GM23338 (cell line): ENCODE data around the gene LRSAM1. TPM values are rescaled to one million over a fixed set of nuclear protein-coding genes. Genes with fewer than 3 reads are reported as not detected.

Experiments
- ATAC-seq: fragments of 200-7000 bp; cut with Tn5 transposase; 3 replicates; pipeline ENCODE4 v1.9.1; 2020
- DNase-seq: peaks from one replicate; pipeline ENCODE4 v3.0.0-alpha.2; 2015; ENCODE audit warnings: low spot score
- H2AFZ ChIP-seq: fragments of 200-600 bp; sonication (generic); 2 replicates; pipeline ENCODE4 v1.8.0; 2016; ENCODE audit warnings: antibody characterized with exemption, mild to moderate bottlenecking, moderate library complexity
- H3F3A ChIP-seq: fragments of 200-600 bp; sonication (generic); replicated peaks from 2 replicates; pipeline ENCODE4 v1.8.0; 2017; ENCODE audit warnings: antibody characterized with exemption, mixed run types, low read depth
- H3K27ac ChIP-seq: fragments of 200-600 bp; sonication (generic); 2 replicates; pipeline ENCODE4 v1.6.1; 2016; ENCODE audit warnings: low read depth
- H3K27me3 ChIP-seq: fragments of 200-600 bp; sonication (generic); 2 replicates; pipeline ENCODE4 v1.8.0; 2016; ENCODE audit warnings: mild to moderate bottlenecking, mixed run types, moderate library complexity; ENCODE audit not compliant: insufficient read depth
- H3K36me3 ChIP-seq: fragments of 200-600 bp; sonication (generic); 2 replicates; pipeline ENCODE4 v1.8.0; 2016; ENCODE audit warnings: mild to moderate bottlenecking; ENCODE audit not compliant: insufficient read depth
- H3K4me1 ChIP-seq: fragments of 200-600 bp; sonication (generic); 2 replicates; pipeline ENCODE4 v1.8.0; 2016; ENCODE audit warnings: mild to moderate bottlenecking, moderate library complexity; ENCODE audit not compliant: insufficient read depth
- H3K4me2 ChIP-seq: fragments of 200-600 bp; sonication (generic); 2 replicates; pipeline ENCODE4 v1.7.1; 2017; ENCODE audit warnings: mixed run types
- H3K4me3 ChIP-seq: fragments of 200-600 bp; sonication (generic); 2 replicates; pipeline ENCODE4 v1.6.1; 2016; ENCODE audit warnings: mixed run types
- H3K79me2 ChIP-seq: fragments of 200-600 bp; sonication (generic); replicated peaks from 2 replicates; pipeline ENCODE4 v1.8.0; 2017; ENCODE audit warnings: mild to moderate bottlenecking; ENCODE audit not compliant: insufficient read depth
- H3K9me2 ChIP-seq: fragments of 200-600 bp; sonication (generic); 2 replicates; pipeline ENCODE4 v1.8.0; 2017; ENCODE audit not compliant: insufficient read depth
- H4K20me1 ChIP-seq: fragments of 200-600 bp; sonication (generic); replicated peaks from 2 replicates; pipeline ENCODE4 v1.8.0; 2017; ENCODE audit warnings: mild to moderate bottlenecking; ENCODE audit not compliant: insufficient read depth
- H3K27ac Mint-ChIP-seq: 2 replicates; pipeline ENCODE4 v1.8.0; 2020; ENCODE audit warnings: inconsistent platforms, mild to moderate bottlenecking, moderate library complexity, mixed read lengths
- H3K27me3 Mint-ChIP-seq: 3 replicates; pipeline ENCODE4 v1.8.0; 2022; ENCODE audit warnings: low read depth, mild to moderate bottlenecking, moderate library complexity, mixed read lengths, inconsistent platforms; ENCODE audit not compliant: insufficient read depth, poor library complexity
- H3K36me3 Mint-ChIP-seq: 3 replicates; pipeline ENCODE4 v1.8.0; 2021; ENCODE audit warnings: low read depth, mild to moderate bottlenecking, inconsistent platforms, moderate library complexity, mixed read lengths
- H3K4me1 Mint-ChIP-seq: 3 replicates; pipeline ENCODE4 v1.8.0; 2020; ENCODE audit warnings: mild to moderate bottlenecking, inconsistent platforms, mixed read lengths
- H3K4me3 Mint-ChIP-seq: 3 replicates; pipeline ENCODE4 v1.8.0; 2021; ENCODE audit warnings: moderate library complexity, mild to moderate bottlenecking, inconsistent platforms, mixed read lengths
- H3K9me3 Mint-ChIP-seq: 3 replicates; pipeline ENCODE4 v1.8.0; 2020; ENCODE audit warnings: moderate library complexity, mild to moderate bottlenecking, inconsistent platforms, mixed read lengths
- EZH2phosphoT487 ChIP-seq: fragments of 200-600 bp; sonication (generic); IDR thresholded peaks from one replicate; pipeline ENCODE4 v1.8.1; 2018; ENCODE audit warnings: antibody characterized with exemption; ENCODE audit not compliant: unreplicated experiment
- JUNB ChIP-seq: IDR thresholded peaks from one replicate; pipeline ENCODE4 v1.6.1; 2016; ENCODE audit warnings: antibody characterized with exemption; ENCODE audit not compliant: unreplicated experiment
- POLR2AphosphoS5 ChIP-seq: IDR thresholded peaks from 2 replicates; pipeline ENCODE4 v1.6.1; 2016; ENCODE audit warnings: antibody characterized with exemption, low read depth
- STAT1 ChIP-seq: IDR thresholded peaks from one replicate; pipeline ENCODE4 v1.6.1; 2016; ENCODE audit warnings: antibody characterized with exemption; ENCODE audit not compliant: unreplicated experiment
- ZNF114 ChIP-seq: fragments of 250-450 bp; sonication (Bioruptor Pico); IDR thresholded peaks from 2 replicates; pipeline ENCODE4 v1.5.0; 2020; ENCODE audit warnings: mild to moderate bottlenecking, moderate library complexity
- polyA plus RNA-seq: library from polyadenylated mRNA; unstranded; fragments of >200 nt; fragmentation: Nextera tagmentation; extraction: Ambion mirVana; gene quantifications from 2 replicates; pipeline ENCODE4 v1.2.1, GENCODE V29; 2016
- total RNA-seq: library from RNA; depleted of rRNA; stranded (reverse); fragments of >200 nt; shearing (Covaris generic); gene quantifications from 2 replicates; pipeline ENCODE4 v1.2.3, GENCODE V29; 2014
- TF ChIP-seq, protein P1 (sequence below), 2 experiments: fragments of 200-600 bp in 1 of 2; sonication (generic) in 1 of 2; conservative IDR thresholded peaks; 2 replicates each; pipeline versions ENCODE4 v1.5.1 to v1.6.1; 2016 to 2017; ENCODE audit warnings: antibody characterized with exemption in 2 of 2, low read depth in 2 of 2, mild to moderate bottlenecking in 2 of 2, moderate library complexity in 1 of 2
- TF ChIP-seq, protein P2 (sequence below): fragments of 250-450 bp; sonication (Bioruptor Pico); IDR thresholded peaks from 2 replicates; pipeline ENCODE4 v1.5.0; 2020; ENCODE audit warnings: mild to moderate bottlenecking, moderate library complexity
- TF ChIP-seq, protein P3 (sequence below): IDR thresholded peaks from one replicate; pipeline ENCODE4 v1.6.1; 2018; ENCODE audit warnings: antibody characterized with exemption; ENCODE audit not compliant: unreplicated experiment

Gene LRSAM1
- total and polyA plus RNA-seq, 2 experiments from 2014 or later: 12.8 to 21.9 TPM

DNA sequence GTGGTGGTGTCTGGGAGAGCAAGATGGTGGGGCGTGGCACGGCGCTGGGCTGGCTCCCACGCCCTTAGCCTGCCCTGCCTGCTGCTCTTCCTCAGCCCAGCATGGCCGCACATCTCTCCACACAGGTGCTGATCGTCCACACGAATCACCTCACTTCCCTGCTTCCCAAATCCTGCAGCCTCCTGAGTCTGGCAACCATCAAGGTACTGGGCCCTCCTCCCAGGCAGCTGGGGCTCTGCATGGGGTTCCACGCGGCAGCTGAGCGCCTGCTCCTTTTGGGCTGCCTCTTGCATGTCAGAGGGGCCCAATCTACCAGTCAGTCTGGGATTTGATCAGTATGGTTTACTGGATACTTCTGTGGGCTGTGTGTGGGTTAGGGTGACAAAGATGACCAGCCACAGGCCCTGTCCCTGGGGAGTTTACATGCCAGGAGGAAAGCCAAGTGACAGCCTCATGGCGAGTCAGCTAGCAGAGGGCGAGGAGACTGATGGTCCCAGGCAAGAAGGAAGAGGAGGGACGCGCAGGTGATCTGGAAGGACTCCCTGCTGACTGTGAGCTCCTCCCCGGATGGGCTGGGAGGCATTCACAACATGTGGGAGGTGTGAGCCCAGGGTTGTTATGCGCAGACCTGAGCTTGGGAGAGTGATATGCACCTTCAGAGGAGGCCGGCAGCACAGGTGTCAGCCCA, 6.0 kb downstream of the LRSAM1 start:
- H4K20me1 ChIP-seq: peaks cover 2% of the 10 kb centered on the region; the same call in 1 of the 2 replicates
- H3K27ac ChIP-seq: no peak overlapping the region
- peaks cover 12% of the 10 kb centered on the region for H3K4me1 Mint-ChIP-seq
- no peak overlapping the region for H3K27ac Mint-ChIP-seq
- no peak overlapping the region for H3K4me2 ChIP-seq
- H3K9me3 Mint-ChIP-seq: no peaks in the 10 kb centered on the region
- no peaks in the 10 kb centered on the region for H3K27me3 ChIP-seq
- H3K4me3 ChIP-seq: no peak overlapping the region
- H3K79me2 ChIP-seq: peaks cover 12% of the 10 kb centered on the region; the same call in 1 of the 2 replicates
- no peaks in the 10 kb centered on the region for H3F3A ChIP-seq
- no peak overlapping the region for H2AFZ ChIP-seq
- no peaks in the 10 kb centered on the region for H3K4me1 ChIP-seq
- H3K36me3 ChIP-seq: peaks cover 9% of the 10 kb centered on the region; the same call in 1 of the 2 replicates
- no peaks in the 10 kb centered on the region for H3K9me2 ChIP-seq
- peak; percentile 60 for ATAC-seq
- peaks cover 36% of the 10 kb centered on the region for H3K36me3 Mint-ChIP-seq
- peaks cover 8% of the 10 kb centered on the region for H3K27me3 Mint-ChIP-seq
- TF ChIP-seq JUNB: no peak
- no peak for DNase-seq
- H3K4me3 Mint-ChIP-seq: no peak overlapping the region

DNA sequence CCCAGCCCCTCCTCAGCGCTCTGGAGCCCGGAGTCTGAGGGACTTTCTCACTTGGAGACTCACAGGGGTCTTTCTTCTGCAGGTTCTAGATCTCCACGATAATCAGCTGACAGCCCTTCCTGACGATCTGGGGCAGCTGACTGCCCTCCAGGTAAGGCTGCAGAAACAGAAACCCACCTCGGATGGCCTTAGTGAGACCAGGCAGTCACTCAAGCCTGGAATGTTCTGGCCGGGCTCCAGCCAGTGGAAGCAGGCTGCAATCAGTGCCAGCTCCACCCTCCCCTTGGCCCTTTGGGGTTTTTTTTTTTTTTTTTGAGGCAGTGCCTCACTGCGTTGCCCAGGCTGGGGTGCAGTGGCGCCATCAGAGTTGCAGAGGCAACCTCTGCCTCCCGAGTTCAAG, 7.6 kb downstream of the LRSAM1 start:
- H3K9me3 Mint-ChIP-seq: no peaks in the 10 kb centered on the region
- H3K4me1 Mint-ChIP-seq: peaks cover 7% of the 10 kb centered on the region; the same call in 2 of the 3 replicates
- H3K27ac Mint-ChIP-seq: no peak overlapping the region
- H3K36me3 Mint-ChIP-seq: peaks cover 43% of the 10 kb centered on the region
- Histone ChIP-seq H3K79me2 (no peaks in the 10 kb centered on the region), H3K27ac (no peak overlapping the region), H3K4me2 (no peak overlapping the region), H3K9me2 (no peaks in the 10 kb centered on the region), H4K20me1 (peaks cover 2% of the 10 kb centered on the region; the same call in 1 of the 2 replicates), H2AFZ (no peak overlapping the region), H3K36me3 (peaks cover 9% of the 10 kb centered on the region; the same call in 1 of the 2 replicates), H3K4me3 (no peak overlapping the region), H3K4me1 (no peaks in the 10 kb centered on the region), H3K27me3 (no peaks in the 10 kb centered on the region), H3F3A (no peaks in the 10 kb centered on the region)
- DNase-seq (no peak), ATAC-seq (no peak)
- no peak overlapping the region for H3K4me3 Mint-ChIP-seq
- H3K27me3 Mint-ChIP-seq: peaks cover 3% of the 10 kb centered on the region
- TF ChIP-seq, protein P1, sequence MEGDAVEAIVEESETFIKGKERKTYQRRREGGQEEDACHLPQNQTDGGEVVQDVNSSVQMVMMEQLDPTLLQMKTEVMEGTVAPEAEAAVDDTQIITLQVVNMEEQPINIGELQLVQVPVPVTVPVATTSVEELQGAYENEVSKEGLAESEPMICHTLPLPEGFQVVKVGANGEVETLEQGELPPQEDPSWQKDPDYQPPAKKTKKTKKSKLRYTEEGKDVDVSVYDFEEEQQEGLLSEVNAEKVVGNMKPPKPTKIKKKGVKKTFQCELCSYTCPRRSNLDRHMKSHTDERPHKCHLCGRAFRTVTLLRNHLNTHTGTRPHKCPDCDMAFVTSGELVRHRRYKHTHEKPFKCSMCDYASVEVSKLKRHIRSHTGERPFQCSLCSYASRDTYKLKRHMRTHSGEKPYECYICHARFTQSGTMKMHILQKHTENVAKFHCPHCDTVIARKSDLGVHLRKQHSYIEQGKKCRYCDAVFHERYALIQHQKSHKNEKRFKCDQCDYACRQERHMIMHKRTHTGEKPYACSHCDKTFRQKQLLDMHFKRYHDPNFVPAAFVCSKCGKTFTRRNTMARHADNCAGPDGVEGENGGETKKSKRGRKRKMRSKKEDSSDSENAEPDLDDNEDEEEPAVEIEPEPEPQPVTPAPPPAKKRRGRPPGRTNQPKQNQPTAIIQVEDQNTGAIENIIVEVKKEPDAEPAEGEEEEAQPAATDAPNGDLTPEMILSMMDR (conservative IDR thresholded peaks at IDR 0.05; ENCODE audit: low read depth in 2 of 2): no peak
- TF ChIP-seq POLR2AphosphoS5 (no peak), STAT1 (no peak), ZNF114 (no peak), EZH2phosphoT487 (no peak)
- TF ChIP-seq, protein P2, sequence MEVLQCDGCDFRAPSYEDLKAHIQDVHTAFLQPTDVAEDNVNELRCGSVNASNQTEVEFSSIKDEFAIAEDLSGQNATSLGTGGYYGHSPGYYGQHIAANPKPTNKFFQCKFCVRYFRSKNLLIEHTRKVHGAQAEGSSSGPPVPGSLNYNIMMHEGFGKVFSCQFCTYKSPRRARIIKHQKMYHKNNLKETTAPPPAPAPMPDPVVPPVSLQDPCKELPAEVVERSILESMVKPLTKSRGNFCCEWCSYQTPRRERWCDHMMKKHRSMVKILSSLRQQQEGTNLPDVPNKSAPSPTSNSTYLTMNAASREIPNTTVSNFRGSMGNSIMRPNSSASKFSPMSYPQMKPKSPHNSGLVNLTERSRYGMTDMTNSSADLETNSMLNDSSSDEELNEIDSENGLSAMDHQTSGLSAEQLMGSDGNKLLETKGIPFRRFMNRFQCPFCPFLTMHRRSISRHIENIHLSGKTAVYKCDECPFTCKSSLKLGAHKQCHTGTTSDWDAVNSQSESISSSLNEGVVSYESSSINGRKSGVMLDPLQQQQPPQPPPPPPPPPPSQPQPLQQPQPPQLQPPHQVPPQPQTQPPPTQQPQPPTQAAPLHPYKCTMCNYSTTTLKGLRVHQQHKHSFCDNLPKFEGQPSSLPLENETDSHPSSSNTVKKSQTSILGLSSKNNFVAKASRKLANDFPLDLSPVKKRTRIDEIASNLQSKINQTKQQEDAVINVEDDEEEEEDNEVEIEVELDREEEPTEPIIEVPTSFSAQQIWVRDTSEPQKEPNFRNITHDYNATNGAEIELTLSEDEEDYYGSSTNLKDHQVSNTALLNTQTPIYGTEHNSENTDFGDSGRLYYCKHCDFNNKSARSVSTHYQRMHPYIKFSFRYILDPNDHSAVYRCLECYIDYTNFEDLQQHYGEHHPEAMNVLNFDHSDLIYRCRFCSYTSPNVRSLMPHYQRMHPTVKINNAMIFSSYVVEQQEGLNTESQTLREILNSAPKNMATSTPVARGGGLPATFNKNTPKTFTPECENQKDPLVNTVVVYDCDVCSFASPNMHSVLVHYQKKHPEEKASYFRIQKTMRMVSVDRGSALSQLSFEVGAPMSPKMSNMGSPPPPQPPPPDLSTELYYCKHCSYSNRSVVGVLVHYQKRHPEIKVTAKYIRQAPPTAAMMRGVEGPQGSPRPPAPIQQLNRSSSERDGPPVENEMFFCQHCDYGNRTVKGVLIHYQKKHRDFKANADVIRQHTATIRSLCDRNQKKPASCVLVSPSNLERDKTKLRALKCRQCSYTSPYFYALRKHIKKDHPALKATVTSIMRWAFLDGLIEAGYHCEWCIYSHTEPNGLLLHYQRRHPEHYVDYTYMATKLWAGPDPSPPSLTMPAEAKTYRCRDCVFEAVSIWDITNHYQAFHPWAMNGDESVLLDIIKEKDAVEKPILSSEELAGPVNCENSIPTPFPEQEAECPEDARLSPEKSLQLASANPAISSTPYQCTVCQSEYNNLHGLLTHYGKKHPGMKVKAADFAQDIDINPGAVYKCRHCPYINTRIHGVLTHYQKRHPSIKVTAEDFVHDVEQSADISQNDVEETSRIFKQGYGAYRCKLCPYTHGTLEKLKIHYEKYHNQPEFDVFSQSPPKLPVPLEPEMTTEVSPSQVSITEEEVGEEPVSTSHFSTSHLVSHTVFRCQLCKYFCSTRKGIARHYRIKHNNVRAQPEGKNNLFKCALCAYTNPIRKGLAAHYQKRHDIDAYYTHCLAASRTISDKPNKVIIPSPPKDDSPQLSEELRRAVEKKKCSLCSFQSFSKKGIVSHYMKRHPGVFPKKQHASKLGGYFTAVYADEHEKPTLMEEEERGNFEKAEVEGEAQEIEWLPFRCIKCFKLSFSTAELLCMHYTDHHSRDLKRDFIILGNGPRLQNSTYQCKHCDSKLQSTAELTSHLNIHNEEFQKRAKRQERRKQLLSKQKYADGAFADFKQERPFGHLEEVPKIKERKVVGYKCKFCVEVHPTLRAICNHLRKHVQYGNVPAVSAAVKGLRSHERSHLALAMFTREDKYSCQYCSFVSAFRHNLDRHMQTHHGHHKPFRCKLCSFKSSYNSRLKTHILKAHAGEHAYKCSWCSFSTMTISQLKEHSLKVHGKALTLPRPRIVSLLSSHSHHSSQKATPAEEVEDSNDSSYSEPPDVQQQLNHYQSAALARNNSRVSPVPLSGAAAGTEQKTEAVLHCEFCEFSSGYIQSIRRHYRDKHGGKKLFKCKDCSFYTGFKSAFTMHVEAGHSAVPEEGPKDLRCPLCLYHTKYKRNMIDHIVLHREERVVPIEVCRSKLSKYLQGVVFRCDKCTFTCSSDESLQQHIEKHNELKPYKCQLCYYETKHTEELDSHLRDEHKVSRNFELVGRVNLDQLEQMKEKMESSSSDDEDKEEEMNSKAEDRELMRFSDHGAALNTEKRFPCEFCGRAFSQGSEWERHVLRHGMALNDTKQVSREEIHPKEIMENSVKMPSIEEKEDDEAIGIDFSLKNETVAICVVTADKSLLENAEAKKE (CRISPR knock-in tag): no peak
- TF ChIP-seq, protein P3, sequence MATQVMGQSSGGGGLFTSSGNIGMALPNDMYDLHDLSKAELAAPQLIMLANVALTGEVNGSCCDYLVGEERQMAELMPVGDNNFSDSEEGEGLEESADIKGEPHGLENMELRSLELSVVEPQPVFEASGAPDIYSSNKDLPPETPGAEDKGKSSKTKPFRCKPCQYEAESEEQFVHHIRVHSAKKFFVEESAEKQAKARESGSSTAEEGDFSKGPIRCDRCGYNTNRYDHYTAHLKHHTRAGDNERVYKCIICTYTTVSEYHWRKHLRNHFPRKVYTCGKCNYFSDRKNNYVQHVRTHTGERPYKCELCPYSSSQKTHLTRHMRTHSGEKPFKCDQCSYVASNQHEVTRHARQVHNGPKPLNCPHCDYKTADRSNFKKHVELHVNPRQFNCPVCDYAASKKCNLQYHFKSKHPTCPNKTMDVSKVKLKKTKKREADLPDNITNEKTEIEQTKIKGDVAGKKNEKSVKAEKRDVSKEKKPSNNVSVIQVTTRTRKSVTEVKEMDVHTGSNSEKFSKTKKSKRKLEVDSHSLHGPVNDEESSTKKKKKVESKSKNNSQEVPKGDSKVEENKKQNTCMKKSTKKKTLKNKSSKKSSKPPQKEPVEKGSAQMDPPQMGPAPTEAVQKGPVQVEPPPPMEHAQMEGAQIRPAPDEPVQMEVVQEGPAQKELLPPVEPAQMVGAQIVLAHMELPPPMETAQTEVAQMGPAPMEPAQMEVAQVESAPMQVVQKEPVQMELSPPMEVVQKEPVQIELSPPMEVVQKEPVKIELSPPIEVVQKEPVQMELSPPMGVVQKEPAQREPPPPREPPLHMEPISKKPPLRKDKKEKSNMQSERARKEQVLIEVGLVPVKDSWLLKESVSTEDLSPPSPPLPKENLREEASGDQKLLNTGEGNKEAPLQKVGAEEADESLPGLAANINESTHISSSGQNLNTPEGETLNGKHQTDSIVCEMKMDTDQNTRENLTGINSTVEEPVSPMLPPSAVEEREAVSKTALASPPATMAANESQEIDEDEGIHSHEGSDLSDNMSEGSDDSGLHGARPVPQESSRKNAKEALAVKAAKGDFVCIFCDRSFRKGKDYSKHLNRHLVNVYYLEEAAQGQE: no peak
